GM21360 (cell line): ENCODE data around the gene CHRNA5.
"Not testable (repeated sequence)": the region's sequence is repeated elsewhere in the genome, so short reads cannot be mapped to it uniquely, and the experiment has no call there.

Source experiments
- ATAC-seq: cut with Tn5 transposase; IDR thresholded peaks from one replicate; pipeline ENCODE4 v1.9.1; 2021; ENCODE audit warnings: mild to moderate bottlenecking, moderate library complexity; ENCODE audit not compliant: unreplicated experiment

CHRNA5 gene

GRCh38 chr15:78564743-78565096, 600 bp upstream of the CHRNA5 start:
- ATAC-seq: no peak

GRCh38 chr15:78565951-78566774, 843 bp downstream of the CHRNA5 start:
- no peak for ATAC-seq

DNA sequence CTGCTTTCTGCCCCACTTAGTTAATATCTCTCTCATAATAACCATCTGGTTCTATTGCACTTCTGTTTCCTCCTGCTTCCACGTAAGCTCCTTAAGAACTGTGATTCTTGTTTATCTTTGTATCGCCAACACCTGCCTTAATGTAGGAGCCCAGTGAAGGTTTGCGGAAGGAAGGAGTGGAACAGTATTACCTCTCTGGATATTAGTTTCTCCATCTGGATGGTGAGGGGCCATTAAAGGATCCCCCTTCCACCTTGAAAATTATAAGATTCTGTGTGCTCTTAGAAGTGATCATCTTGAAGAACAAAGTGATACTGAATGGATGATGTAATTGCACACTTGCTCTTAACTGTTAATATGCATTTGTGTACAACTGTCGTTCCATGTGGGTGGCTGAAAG, 2.2 kb downstream of the CHRNA5 start:
- ATAC-seq: no peak

DNA sequence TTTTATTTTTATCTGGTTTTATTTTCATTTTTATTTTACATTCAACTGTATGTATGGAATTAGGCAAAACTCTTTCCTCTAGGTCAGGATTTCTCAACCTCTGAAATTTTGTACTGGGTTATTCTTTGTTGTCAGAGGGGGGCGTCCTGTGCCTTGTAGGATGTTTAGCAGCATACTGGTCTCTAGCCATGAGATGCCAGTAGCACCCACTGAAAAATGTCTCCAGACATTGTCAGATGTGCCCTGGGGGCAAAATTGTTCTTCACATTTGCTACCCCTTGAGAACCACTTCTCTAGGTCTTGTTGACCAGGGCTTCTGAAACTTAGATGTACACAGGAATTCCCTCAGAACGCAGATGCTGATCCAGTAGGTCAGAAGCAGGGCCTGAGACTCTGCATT, 5.4 kb downstream of the CHRNA5 start:
- ATAC-seq: no peak

GRCh38 chr15:78571382-78571781, 6.1 kb downstream of the CHRNA5 start:
- no peak for ATAC-seq

GRCh38 chr15:78573416-78573815, 8.1 kb downstream of the CHRNA5 start:
- ATAC-seq: no peak

- ATAC-seq: no peak
These were observed 9.6 kb downstream of the CHRNA5 start for GRCh38 chr15:78574944-78575343.

- no peak for ATAC-seq
These were observed 32.3 kb downstream of the CHRNA5 start for GRCh38 chr15:78597583-78597982.

DNA sequence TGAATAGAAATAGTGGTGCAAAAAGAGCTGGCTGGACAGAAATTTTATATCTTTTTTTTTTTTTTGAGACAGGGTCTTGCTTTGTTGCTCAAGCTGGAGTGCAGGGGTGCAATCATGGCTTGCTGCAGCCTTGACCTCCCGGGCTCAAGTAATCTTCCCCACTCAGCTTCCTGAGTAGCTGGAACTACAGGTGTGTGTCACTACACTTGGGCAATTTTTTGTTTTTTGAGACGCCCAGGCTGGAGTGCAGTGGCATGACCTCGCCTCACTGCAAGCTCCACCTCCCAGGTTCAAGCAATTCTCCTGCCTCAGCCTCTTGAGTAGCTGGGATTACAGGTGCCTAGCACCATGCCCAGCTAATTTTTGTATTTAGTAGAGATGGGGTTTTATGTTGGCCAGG, 33.0 kb downstream of the CHRNA5 start:
- no peak for ATAC-seq

GRCh38 chr15:78599189-78599588, 33.9 kb downstream of the CHRNA5 start:
- ATAC-seq: no peak

DNA sequence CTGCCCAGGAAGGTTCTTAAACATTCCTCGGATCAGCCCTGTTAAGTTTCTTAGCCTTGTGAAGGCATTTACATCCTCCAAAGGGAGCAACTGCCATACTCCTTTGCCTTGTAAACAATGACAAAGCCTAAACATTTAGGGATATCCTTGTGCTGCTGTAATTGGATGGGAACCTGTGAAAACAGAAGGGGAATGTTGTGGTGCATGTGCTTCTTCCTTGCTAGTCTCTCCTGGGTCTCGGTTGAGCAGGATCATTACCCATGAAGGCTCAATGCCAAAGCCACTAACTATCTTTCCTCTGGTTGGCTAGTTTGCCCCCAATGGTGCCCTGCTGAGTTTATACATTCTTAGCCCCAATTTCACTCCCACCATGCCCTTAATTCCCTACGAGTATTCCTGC, 38.1 kb downstream of the CHRNA5 start:
- ATAC-seq: no peak

DNA sequence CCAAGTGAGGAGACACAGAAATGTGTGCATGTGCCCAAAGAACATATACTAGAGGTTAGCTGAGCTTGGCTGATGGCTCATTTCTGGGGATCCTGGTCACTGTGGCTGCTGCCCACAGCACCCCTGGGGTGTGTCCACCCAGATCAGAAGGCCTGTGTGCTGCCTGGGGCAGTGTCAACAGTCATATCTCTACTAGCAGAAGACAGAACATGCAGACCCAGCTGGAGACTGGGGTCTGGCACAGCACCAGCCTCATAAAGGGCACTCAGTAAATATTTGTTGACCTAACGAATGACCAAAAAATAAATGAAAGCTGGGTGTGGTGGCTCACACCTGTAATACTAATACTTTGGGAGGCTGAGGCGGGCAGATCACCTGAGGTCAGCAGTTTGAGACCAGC, 39.1 kb downstream of the CHRNA5 start:
- ATAC-seq: no peak

DNA sequence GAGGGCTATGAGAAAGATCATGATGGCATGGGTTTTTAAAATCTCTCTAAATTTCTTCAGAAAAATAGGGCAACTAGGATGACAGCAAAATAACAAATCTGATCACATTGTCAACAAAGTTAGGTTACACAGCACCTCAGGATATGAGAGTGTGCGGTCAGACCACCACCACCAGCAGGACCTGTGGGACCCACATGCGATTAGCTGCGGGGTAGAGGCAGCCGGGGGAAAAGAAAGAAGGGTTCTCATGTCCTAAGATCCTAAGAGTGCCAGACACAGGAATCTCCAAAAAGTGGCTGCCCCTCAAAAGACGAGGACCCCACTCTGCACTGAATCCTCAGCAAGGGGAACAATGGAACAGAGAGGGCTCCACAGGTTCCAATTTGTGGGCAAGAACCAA, 39.9 kb downstream of the CHRNA5 start:
- no peak for ATAC-seq

DNA sequence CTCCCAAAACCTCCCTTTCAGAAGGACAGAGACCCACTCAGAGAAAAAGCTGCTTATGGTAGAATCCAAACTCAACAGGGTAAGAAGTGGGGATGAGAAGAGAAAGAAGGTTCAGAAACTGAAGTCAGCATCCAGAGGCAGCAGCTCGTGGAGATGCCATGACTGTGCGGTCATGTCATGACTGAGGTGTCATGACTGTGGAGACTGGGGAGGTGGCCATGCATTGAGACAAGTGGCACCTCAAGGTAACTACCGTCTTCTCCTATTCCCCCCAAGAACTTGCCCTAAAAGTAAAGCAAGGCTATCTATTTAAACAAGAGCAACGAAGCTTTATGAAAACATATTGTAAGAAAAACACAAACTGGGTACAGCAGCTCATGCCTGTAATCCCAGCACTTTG, 40.4 kb downstream of the CHRNA5 start:
- ATAC-seq: no peak

DNA sequence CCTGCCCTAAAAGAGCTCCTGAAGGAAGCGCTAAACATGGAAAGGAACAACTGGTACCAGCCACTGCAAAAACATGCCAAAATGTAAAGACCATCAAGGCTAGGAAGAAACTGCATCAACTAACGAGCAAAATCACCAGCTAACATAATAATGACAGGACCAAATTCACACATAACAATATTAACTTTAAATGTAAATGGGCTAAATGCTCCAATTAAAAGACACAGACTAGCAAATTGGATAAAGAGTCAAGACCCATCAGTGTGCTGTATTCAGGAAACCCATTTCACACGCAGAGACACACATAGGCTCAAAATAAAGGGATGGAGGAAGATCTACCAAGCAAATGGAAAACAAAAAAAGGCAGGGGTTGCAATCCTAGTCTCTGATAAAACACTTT, 44.2 kb downstream of the CHRNA5 start:
- not testable (repeated sequence) for ATAC-seq

- ATAC-seq: no peak
These were observed 48.7 kb downstream of the CHRNA5 start for GRCh38 chr15:78614021-78614420.

DNA sequence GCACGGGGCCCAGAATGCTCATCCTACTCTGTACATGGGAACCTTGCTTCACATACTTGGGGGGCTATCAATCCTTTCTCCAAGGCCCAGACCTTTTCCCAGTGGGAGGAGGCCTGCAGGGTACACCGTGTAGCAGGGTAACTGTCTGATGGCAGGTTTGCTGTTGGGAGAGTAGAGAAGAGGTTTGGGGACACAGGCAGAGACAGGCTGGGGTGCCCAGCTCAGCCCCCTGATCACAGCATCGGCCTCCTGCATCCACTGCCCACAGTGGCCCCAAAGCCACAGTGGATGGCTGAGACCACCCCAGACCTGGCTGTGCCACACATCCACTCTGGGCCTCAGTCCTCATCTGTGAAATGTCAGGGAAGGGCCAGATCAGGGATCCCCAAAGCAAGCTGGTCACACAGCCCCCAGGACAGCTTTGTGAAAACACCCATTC, 49.9 kb downstream of the CHRNA5 start:
- ATAC-seq: no peak

- ATAC-seq: no peak
These were observed 51.2 kb downstream of the CHRNA5 start for GRCh38 chr15:78616506-78616905.

GRCh38 chr15:78617076-78617475, 51.8 kb downstream of the CHRNA5 start:
- no peak for ATAC-seq

DNA sequence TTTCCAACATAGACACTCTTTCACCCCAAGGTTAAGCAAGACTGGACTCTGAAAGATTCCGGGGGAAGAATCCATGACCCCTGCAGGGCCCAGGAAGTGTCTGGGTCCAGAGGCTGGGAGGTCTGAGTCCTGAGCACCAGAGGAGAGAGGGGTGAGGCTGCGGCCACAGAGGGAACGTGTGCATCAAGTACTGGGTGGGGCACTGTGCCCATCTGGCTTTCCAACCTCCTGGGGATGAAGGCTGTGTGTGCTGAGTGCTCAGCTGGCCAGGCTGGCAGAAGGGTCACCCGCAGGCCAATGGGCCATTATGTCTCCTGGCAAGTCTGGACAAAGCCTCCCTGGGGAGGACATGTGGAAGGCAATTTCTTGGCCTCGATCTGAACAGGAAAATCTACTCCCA, 52.2 kb downstream of the CHRNA5 start:
- no peak for ATAC-seq

DNA sequence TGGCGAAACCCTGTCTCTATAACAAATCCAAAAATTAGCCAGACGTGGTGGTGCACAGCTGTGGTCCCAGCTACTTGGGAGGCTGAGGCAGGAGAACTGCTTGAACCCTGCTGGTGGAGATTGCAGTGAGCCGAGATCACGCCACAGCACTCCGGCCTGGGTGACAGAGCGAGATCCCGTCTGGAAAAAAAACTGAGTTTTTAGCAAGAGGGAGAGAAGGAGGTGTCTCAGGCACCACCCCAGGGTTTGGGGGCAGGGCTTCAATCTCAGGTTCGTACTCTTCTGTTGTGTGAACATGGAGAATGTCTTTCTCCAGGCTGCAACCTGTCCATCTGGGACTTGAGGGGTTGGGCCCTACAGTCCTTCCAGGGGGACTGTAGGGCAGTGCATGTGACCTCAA, 52.7 kb downstream of the CHRNA5 start:
- ATAC-seq: no peak

- no peak for ATAC-seq
These were observed 53.2 kb downstream of the CHRNA5 start for GRCh38 chr15:78618490-78618934.
